Right cardiac atrium (tissue), 5 donors: Measurements from ENCODE around the gene PNMA6E. TPM values are rescaled to one million over a fixed set of nuclear protein-coding genes. Genes with fewer than 3 reads are reported as not detected.
A peak's percentile ranks its signal among the peaks of the same experiment; 100 is the strongest.

Experiments
- ATAC-seq, 2 donors: fragments of 200-7000 bp; cut with Tn5 transposase; one replicate each; pipeline versions ENCODE4 v1.8.0 to v1.9.1; 2020; ENCODE audit warnings: moderate library complexity in 2 of 2, mild to moderate bottlenecking in 1 of 2
- DNase-seq, 3 donors: peaks; one replicate each; pipeline ENCODE4 v3.0.0-alpha.2; 2020
- H3K27ac ChIP-seq: one replicate; pipeline ENCODE4 v1.5.1; 2013; ENCODE audit warnings: mild to moderate bottlenecking, low read length, control low read depth, moderate library complexity
- H3K27me3 ChIP-seq: one replicate; pipeline ENCODE4 v1.6.1; 2013; ENCODE audit not compliant: control insufficient read depth, insufficient read depth
- H3K4me1 ChIP-seq: one replicate; pipeline ENCODE4 v1.6.1; 2013; ENCODE audit warnings: low read length; ENCODE audit not compliant: control insufficient read depth, insufficient read depth
- H3K4me3 ChIP-seq: one replicate; pipeline ENCODE4 v1.5.1; 2013; ENCODE audit warnings: low read length, control low read depth
- H3K9me3 ChIP-seq: one replicate; pipeline ENCODE4 v1.6.1; 2013; ENCODE audit warnings: low read length; ENCODE audit not compliant: control insufficient read depth
- whole genome bisulfite sequencing: extraction: QIAGEN DNeasy Blood & Tissue Kit; methylation state at CpG from one replicate; pipeline ENCODE4 v1.1.7; 2013; 5-methylcytosine and 5-hydroxymethylcytosine counted together
- intact Hi-C, 4 donors: fragments of 100-400 bp; cut with DNase I; formaldehyde crosslinking; loops; one replicate each; pipeline versions ENCODE4 v1.11.0 to v1.14.0; 2022 to 2023
- polyA plus RNA-seq: library from polyadenylated mRNA; stranded (reverse); fragments of 200-250 nt; gene quantifications from one replicate; pipeline ENCODE4 v1.2.3, GENCODE V29; 2013
- total RNA-seq, 4 donors: library from RNA; stranded (reverse); fragmentation: NEBNext Ultra II Directional; extraction: Animal tissue kit (Norgen Biotek cat#: 25700); gene quantifications; one replicate each; pipeline ENCODE4 v1.2.1, GENCODE V29; 2021
- donor health status: healthy with polysubstance abuse.
- donor health status: DM: no; HTN: yes; CAD: no.
- donor health status: DM: no; HTN: no; CAD: no.
- donor health status: DM: no; HTN: yes; CAD: no; lungs with severe emphysema.
- donor health status: DM: yes; HTN: yes; CAD: no.

Gene PNMA6E
- total and polyA plus RNA-seq, 5 donors = not detected

GRCh38 chrX:153366119-153366518 is 35.0 kb downstream of the PNMA6E start:
- H3K9me3 ChIP-seq = no peaks in the 10 kb centered on the region
- no peaks in the 10 kb centered on the region for H3K27me3 ChIP-seq
- ATAC-seq (no peak), DNase-seq (no peak)
- WGBS = 84% methylated on average over 3 of the region's 3 CpGs
- H3K4me3 ChIP-seq = no peak overlapping the region
- intact Hi-C loops = no loop called here
- H3K27ac ChIP-seq = no peak overlapping the region
- H3K4me1 ChIP-seq = no peaks in the 10 kb centered on the region

DNA sequence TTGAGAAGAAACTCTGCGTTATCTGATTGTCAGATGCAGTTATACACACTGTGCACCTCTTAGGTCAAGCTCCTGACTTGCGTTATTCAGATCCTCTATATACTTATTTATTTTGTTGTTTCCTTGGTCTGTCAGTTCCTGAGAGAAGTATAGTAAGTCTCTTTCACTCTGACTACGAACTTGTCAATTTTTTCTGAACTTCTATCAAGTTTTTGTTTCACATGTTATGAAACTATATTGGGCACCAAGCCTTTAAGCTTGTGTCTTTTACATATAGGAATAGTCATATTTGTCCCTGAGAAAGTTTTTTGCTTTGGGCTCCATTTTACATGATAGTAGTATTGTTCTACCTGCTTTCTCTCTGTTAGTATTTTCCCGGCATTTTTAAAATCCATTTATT is 35.5 kb downstream of the PNMA6E start:
- intact Hi-C loops = no loop called here
- H3K27me3 ChIP-seq = no peaks in the 10 kb centered on the region
- ATAC-seq = no peak
- no peaks in the 10 kb centered on the region for H3K9me3 ChIP-seq
- DNase-seq = no peak
- no peak overlapping the region for H3K4me3 ChIP-seq
- no peaks in the 10 kb centered on the region for H3K4me1 ChIP-seq
- 88% methylated on average over 4 of the region's 4 CpGs for WGBS
- no peak overlapping the region for H3K27ac ChIP-seq

DNA sequence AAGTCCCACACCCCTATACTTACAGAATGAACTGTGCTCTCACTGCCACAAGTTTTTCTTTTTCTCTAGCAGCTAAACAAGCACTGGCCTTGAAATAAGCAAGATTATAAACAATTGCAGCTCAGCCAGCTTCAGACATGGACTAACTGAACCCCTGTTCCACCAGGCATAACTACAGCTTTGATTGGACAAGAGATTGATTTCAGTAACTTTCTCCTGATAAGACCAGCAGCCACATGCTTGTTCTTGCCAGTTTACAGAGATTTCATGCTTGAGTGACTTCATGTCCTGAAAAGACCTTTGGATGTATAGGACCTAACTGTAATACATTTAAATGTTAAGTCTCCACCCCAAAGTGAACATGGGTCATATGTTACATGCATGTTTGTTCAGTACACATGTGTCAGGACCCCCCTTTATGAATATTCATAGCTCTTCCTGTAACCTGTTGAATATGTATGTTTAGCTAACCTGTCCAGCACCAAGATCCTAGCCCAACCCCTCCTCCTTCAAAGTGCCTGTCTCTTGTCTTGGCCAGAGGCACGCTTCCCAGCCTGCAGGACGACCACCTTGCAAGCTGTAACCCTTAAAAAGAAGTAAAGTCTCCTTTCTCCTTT is 39.3 kb downstream of the PNMA6E start:
- intact Hi-C loops = no loop called here
- Histone ChIP-seq H3K27ac (no peak overlapping the region), H3K9me3 (no peaks in the 10 kb centered on the region), H3K4me1 (no peaks in the 10 kb centered on the region), H3K4me3 (no peak overlapping the region), H3K27me3 (no peaks in the 10 kb centered on the region)
- ATAC-seq (no peak), DNase-seq (no peak)
- 64% methylated on average over 2 of the region's 2 CpGs for WGBS

DNA sequence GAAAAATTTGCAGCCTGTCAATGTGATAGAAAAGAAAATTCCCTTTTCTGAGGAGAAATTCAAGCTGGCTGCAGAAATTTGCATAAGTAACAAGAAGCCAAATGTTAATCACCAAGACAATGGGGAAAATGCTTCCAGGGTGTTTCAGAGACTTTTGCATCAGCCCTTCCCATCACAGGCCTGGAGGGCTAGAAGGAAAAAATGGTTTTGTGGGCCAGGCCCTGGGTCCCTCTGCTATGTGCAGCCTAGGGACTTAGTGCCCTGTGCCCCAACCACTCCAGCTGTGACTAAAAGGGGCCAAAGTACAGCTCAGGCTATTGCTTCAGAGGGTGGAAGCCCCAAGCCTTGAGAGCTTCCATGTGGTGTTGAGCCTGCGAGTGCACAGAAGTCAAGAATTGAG is 43.3 kb downstream of the PNMA6E start:
- no peaks in the 10 kb centered on the region for H3K27me3 ChIP-seq
- WGBS = 88% methylated on average over 1 of the region's 1 CpG
- ATAC-seq (no peak), DNase-seq (no peak)
- no peaks in the 10 kb centered on the region for H3K4me1 ChIP-seq
- H3K4me3 ChIP-seq = no peak overlapping the region
- no peak overlapping the region for H3K27ac ChIP-seq
- H3K9me3 ChIP-seq = no peaks in the 10 kb centered on the region
- intact Hi-C loops = no loop called here

DNA sequence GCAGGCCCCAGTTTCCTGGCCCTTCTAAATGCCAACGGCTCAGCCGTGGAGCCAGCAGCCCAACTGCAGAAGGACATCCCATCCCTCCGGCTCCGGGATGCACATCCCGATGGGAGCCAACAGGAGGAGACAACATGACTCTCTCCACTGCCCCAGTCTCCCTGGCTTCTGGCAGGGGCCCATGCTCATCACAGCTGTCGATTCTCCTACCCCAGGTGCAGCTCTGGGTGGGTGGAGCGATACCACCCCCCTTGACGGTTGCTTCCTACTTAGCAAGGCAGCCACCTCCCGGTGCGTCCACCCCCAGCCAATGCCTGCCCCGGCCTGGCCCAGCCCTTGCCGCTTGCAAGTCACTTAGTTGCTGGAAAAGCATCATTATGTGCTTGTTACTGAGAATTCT is 47.7 kb downstream of the PNMA6E start:
- Histone ChIP-seq H3K4me3 (no peak overlapping the region), H3K9me3 (no peaks in the 10 kb centered on the region), H3K27ac (no peak overlapping the region), H3K27me3 (no peaks in the 10 kb centered on the region), H3K4me1 (no peaks in the 10 kb centered on the region)
- ATAC-seq (peak in 1 of 2 donors; percentile 28), DNase-seq (no peak)
- intact Hi-C loops = no loop called here
- 63% methylated on average over 12 of the region's 12 CpGs for WGBS

DNA sequence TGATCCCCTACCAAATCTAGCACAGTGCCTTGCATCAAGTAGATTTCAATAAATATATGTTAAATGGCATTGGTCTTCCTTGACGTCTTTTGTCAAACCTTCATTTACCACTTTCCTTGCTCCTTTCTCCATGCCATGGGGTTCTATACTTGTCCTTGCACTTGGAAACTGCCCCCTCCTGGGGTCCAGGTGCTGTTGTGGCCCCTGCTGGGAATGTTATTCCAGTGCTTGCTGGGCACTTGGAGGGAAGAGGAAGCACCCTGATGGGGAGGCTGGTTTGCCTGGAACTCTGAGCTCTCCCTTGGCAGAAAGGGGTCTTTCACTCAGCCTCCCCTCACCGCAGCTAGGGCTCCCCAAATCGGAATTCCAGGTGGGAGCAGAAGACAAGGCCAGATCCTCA is 48.3 kb downstream of the PNMA6E start:
- H3K27ac ChIP-seq = no peak overlapping the region
- H3K4me1 ChIP-seq = no peaks in the 10 kb centered on the region
- ATAC-seq = no peak
- H3K9me3 ChIP-seq = no peaks in the 10 kb centered on the region
- H3K4me3 ChIP-seq = no peak overlapping the region
- WGBS = 78% methylated on average over 3 of the region's 3 CpGs
- intact Hi-C loops = no loop called here
- no peaks in the 10 kb centered on the region for H3K27me3 ChIP-seq
- no peak for DNase-seq

DNA sequence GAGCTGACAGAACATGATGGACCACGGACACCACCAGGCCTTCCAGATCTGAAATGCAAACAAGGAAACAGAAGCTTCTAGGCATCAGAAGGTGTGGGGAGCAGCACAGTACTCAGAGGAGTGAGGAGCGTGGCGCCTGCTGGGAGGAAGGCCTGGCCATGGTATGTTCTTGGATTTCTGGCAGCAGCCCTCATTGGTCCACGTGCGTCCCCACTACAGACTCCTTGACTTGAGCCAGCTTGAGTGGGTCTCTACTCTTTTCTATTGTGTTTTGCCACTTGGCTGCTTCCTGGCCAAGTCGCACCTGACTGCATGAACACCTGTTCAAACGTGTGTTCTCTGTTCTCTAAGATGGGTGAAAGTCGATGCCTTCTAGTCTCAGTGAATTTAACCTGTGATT is 49.2 kb downstream of the PNMA6E start:
- intact Hi-C loops = no loop called here
- H3K4me3 ChIP-seq = no peak overlapping the region
- DNase-seq (no peak), ATAC-seq (no peak)
- 92% methylated on average over 8 of the region's 8 CpGs for WGBS
- H3K27me3 ChIP-seq = no peaks in the 10 kb centered on the region
- H3K27ac ChIP-seq = no peak overlapping the region
- H3K9me3 ChIP-seq = no peaks in the 10 kb centered on the region
- no peaks in the 10 kb centered on the region for H3K4me1 ChIP-seq

DNA sequence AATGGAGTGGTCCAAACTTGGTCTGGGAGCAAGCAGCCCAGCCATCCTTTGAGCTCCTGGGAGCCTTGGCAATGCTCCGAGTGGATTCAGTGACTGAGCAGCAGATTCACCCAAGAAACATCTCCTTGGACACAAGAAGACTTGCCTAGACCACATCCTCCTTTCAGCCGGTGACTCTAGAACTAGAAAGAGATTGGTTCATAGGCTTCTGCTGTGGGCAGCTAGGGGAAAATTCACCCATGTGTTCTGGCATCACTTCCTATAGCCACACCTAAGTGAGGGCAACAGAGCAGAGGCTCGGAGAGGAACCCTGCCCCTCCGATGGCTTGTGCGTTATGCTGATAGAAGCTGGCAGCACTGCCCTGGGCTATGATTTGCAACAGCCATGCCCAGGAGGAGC is 51.2 kb downstream of the PNMA6E start:
- DNase-seq (no peak), ATAC-seq (no peak)
- 93% methylated on average over 5 of the region's 5 CpGs for WGBS
- H3K4me1 ChIP-seq = no peaks in the 10 kb centered on the region
- H3K9me3 ChIP-seq = no peaks in the 10 kb centered on the region
- intact Hi-C loops = no loop called here
- no peak overlapping the region for H3K27ac ChIP-seq
- H3K4me3 ChIP-seq = no peak overlapping the region
- H3K27me3 ChIP-seq = no peaks in the 10 kb centered on the region

DNA sequence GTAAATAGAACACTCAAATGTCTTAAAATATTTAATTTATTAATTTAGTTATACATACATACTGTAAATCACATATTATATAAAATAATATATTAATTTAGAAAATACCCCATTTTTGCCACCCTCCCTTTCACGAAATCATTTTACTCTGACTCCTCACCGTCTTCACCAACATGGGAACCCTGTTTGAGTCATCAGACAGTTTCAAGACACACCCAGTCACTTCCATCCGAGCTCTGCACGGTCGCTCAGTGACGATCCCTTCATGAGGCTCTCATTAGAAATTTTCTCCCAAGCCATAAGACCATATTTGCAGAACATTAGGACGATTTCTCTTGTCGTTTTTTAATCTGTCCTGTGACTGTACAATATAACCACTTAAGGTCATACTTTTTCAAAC is 52.7 kb downstream of the PNMA6E start:
- 96% methylated on average over 8 of the region's 8 CpGs for WGBS
- Histone ChIP-seq H3K27ac (no peak overlapping the region), H3K9me3 (no peaks in the 10 kb centered on the region), H3K27me3 (no peaks in the 10 kb centered on the region), H3K4me1 (peaks cover 2% of the 10 kb centered on the region), H3K4me3 (no peak overlapping the region)
- no peak for DNase-seq
- no peak for ATAC-seq
- intact Hi-C loops = no loop called here

- Histone ChIP-seq H3K9me3 (no peaks in the 10 kb centered on the region), H3K27ac (no peak overlapping the region), H3K4me1 (peaks cover 2% of the 10 kb centered on the region), H3K4me3 (no peak overlapping the region), H3K27me3 (no peaks in the 10 kb centered on the region)
- intact Hi-C loops = no loop called here
- 98% methylated on average over 38 of the region's 38 CpGs for WGBS
- ATAC-seq (no peak), DNase-seq (peak in 1 of 3 donors; percentile 32)
Measured at GRCh38 chrX:153347530-153347929, 53.6 kb downstream of the PNMA6E start.
